Measurements from ENCODE around the gene GMEB1. TPM values are rescaled to one million over a fixed set of nuclear protein-coding genes. Genes with fewer than 3 reads are reported as not detected.

The GMEB1 gene, protein sequence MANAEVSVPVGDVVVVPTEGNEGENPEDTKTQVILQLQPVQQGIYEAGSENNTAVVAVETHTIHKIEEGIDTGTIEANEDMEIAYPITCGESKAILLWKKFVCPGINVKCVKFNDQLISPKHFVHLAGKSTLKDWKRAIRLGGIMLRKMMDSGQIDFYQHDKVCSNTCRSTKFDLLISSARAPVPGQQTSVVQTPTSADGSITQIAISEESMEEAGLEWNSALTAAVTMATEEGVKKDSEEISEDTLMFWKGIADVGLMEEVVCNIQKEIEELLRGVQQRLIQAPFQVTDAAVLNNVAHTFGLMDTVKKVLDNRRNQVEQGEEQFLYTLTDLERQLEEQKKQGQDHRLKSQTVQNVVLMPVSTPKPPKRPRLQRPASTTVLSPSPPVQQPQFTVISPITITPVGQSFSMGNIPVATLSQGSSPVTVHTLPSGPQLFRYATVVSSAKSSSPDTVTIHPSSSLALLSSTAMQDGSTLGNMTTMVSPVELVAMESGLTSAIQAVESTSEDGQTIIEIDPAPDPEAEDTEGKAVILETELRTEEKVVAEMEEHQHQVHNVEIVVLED
- total RNA-seq, result 10.5 and 12.1 TPM in 2 replicates

GRCh38 chr1:28668191-28668955 is at the start of gene GMEB1:
GMEB1 (plus strand) TSS chr1:28668784; CDS start chr1:28683613, 14,829 bp downstream.

DNA sequence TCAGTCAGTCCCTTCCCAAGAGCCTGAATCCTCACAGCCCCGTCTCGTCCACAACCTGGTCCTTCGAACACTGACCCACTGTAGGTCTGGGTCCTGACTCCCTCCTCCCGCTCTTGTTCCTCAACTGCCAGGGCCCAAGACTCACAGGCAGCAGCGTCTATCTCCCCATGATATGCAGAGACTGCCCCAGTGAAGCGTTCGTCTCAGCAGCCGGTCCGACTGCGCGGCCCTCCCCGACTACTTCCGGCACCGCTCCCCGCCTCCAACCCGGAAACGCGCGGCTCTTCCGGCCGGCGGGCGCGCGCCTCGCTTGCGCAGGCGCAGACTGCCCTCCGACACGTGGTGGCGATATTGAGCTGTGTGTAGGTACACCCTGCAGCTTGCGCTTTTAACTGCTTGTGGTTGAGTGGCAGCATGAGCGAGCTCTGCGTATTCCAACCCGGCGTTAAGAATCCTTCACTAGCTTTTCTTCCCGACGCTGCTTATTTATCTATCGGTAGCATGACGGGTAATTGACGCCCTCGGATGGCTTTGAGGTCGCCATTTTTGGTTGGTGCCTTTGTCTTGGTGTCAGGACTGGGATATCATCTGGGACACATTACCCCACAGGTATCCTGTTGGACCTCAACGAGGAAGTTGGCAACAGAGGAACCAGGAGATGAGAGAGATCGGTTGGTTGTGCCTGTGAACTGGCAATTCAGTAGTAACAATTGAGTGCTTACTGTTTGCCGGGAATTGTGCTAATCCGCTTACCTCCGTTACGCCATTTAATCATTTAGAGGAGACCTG is 25.5 kb upstream of the GMEB1 start, which contains the start of gene TAF12:
Gene TAF12 (minus strand): TSS at position 221 of the 789 bp plus-strand sequence. CDS start 20,986 bp downstream, outside the sequence.

GRCh38 chr1:28648474-28649198 is 19.9 kb upstream of the GMEB1 start, which contains the start of gene RNU11:
RNU11 (plus strand) TSS chr1:28648600.

GRCh38 chr1:28736450-28737306 is 68.1 kb downstream of the GMEB1 start, which contains the start of gene YTHDF2:
YTHDF2 (plus strand) TSS chr1:28736940; CDS start chr1:28737121, 181 bp downstream.

Small RNAs within 50 kb of the gene (small RNA-seq; reads per million reads assigned to genes)
- gene RF00422 (not detected), gene RNU11 (not detected)

Other genes with a start within 250 kb of the GMEB1 start
- 53.2 and 68.5 TPM in 2 replicates for gene RCC1, start 162.7 kb upstream of the GMEB1 start, total RNA-seq
- gene TRNAU1AP, start 115.7 kb upstream of the GMEB1 start, total RNA-seq, result 28.9 and 37.6 TPM in 2 replicates
- gene RAB42, start 76.5 kb upstream of the GMEB1 start, total RNA-seq, result 0.98 and 1.2 TPM in 2 replicates
- 18.3 and 18.6 TPM in 2 replicates for gene TAF12, start 25.7 kb upstream of the GMEB1 start, total RNA-seq
- gene RNU11, start 20.2 kb upstream of the GMEB1 start, total RNA-seq, result not detected in 2 replicates
- 132 and 134 TPM in 2 replicates for gene YTHDF2, start 68.2 kb downstream of the GMEB1 start, total RNA-seq
- gene OPRD1, start 143.4 kb downstream of the GMEB1 start, total RNA-seq, result not detected in 2 replicates
- gene EPB41, start 245.8 kb downstream of the GMEB1 start, total RNA-seq, result 26.8 and 42.8 TPM in 2 replicates

Data from vein endothelial cell (primary cell).